ENCODE measurements around the gene BRI3. TPM values are rescaled to one million over a fixed set of nuclear protein-coding genes. Genes with fewer than 3 reads are reported as not detected.

BRI3 gene
- total RNA-seq, 6 experiments from 2014 or later: 34.7 to 160 (median 137) TPM

DNA sequence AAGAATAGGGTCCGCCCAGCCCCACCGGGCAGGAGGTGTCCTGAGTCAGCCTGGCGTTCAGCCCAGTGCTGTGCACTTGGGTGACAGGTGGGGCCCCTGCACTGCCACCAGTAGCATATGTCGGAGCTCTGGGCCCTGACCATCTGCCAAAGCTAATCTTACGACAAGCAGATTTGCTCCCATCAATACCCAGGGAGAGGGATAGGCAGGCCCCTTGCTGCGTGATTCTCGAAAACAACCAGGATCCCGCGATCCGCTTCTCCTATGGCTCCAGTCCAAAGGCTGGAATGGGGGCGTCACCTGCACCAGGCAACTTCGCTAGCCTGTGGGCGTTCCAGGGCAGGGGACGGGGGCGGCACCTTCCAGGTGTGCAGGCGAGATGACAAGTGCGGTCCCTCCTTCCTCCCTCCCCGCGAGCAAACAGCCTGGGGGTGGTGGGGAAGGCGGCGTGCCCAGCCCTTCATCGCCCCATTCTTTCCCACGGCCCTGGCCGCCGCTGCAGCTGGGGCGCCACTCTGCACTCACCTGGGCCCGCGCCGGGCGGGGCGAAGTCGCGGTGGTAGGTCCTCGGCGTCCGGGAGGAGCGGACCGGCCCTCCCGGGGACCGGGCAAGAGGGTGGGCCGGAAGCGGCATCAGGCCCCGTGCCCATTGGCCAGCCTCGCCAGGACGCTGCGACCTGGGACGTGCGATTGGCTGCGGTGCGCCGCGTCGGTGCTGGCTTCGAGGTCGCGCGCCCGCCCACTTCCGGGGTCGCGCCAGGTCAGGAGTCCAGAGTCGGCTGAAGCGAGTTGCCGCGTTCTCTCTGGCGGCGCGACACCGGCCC, 29.7 kb upstream of the BRI3 start, which contains the start of gene TECPR1:
Gene TECPR1, minus strand, starts transcription at position 632 of the 824 bp plus-strand sequence. CDS start 6,086 bp downstream, outside the sequence.
- 3% methylated on average over 4 of the region's 69 CpGs for WGBS (ENCODE audit: insufficient coverage, low coverage, low lambda C conversion rate, missing lambda C conversion rate)
- Histone ChIP-seq H3K27ac (peak within 1 kb of the TSS; percentile 53 to 74 (median 71)), H3K36me3 (peaks cover 0 to 3% (median 0%) of the 10 kb centered on the region in 4 donors), H3K4me3 (peak within 1 kb of the TSS; percentile 84 to 96 (median 88)), H3K4me1 (peaks cover 0 to 17% (median 4%) of the 10 kb centered on the region in 4 donors), H3K27me3 (no peaks in the 10 kb centered on the region), H3K9me3 (no peaks in the 10 kb centered on the region)
- TF ChIP-seq, protein P1, sequence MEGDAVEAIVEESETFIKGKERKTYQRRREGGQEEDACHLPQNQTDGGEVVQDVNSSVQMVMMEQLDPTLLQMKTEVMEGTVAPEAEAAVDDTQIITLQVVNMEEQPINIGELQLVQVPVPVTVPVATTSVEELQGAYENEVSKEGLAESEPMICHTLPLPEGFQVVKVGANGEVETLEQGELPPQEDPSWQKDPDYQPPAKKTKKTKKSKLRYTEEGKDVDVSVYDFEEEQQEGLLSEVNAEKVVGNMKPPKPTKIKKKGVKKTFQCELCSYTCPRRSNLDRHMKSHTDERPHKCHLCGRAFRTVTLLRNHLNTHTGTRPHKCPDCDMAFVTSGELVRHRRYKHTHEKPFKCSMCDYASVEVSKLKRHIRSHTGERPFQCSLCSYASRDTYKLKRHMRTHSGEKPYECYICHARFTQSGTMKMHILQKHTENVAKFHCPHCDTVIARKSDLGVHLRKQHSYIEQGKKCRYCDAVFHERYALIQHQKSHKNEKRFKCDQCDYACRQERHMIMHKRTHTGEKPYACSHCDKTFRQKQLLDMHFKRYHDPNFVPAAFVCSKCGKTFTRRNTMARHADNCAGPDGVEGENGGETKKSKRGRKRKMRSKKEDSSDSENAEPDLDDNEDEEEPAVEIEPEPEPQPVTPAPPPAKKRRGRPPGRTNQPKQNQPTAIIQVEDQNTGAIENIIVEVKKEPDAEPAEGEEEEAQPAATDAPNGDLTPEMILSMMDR (IDR thresholded peaks at IDR 0.05): no peak
- peak; percentile 69 for TF ChIP-seq POLR2A (IDR thresholded peaks at IDR 0.05)
- ATAC-seq (peak; percentile 98 to 99 (median 98)), DNase-seq (peak; percentile 97 to 98 (median 98))
- intact Hi-C loops (cut with DNase I): no loop called here

DNA sequence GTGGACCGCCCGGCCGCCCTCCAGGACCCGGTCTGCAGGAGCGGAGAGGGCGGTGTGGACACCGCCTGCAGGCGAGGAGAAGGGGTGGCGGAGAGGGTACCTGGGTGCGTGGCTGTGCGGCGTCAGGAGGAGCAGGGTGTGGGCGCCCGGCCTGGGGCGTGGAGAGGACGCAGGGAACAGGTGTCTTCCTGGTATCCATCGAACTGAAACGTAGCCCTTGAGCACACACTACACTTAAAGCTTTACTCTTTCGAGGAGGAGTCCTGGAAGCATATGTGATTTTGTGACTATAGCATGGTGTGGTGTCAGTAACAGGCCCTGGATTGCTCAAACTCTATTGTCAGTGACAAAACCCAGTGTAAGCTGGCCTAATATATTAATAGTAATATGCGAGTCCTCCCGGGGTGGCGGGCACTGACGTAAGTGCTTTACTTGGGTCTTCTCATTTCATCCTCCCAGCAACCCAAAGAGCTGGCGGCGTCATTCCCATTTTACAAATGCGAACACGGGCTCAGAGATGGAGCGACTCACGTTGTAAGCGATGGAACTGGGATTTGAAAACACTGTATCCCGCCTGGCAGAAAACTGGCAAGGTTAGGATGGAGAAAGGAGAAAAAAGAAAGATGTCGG, 28.9 kb upstream of the BRI3 start:
- Histone ChIP-seq H3K27me3 (no peaks in the 10 kb centered on the region), H3K4me1 (peaks cover 0 to 17% (median 4%) of the 10 kb centered on the region in 4 donors), H3K9me3 (no peaks in the 10 kb centered on the region), H3K27ac (peak overlapping the region in 2 of 3 donors; percentile 43 to 71), H3K4me3 (peak overlapping the region; percentile 84 to 96 (median 88)), H3K36me3 (peaks cover 0 to 10% (median 0%) of the 10 kb centered on the region in 4 donors)
- DNase-seq: no peak
- no peak for ATAC-seq
- intact Hi-C loops (cut with DNase I): no loop called here
- 31% methylated on average over 17 of the region's 32 CpGs for WGBS (ENCODE audit: insufficient coverage, low coverage, low lambda C conversion rate, missing lambda C conversion rate)
- TF ChIP-seq, protein P1 (IDR thresholded peaks at IDR 0.05): no peak
- TF ChIP-seq POLR2A (IDR thresholded peaks at IDR 0.05): no peak

DNA sequence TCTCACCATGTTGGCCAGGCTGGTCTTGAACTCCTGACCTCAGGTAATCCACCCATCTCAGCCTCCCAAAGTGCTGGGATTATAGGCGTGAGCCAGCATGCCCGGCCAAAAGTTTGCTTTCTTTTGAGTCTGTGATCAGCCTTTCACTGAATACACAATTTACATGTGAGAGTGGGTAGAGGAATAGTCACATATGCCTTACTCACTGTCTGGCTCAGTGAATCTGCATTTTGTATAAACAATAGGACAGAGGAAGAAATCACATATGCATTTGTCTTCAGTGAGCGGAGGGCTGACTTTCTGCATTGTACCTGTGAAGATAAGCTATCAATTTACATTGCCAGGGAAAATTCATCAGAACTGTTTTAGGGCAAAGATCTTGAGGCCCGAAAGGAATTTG, 27.0 kb upstream of the BRI3 start:
- no peaks in the 10 kb centered on the region for H3K9me3 ChIP-seq
- H3K4me3 ChIP-seq: no peak overlapping the region
- no peak for ATAC-seq
- H3K36me3 ChIP-seq: peaks cover 0 to 12% (median 0%) of the 10 kb centered on the region in 4 donors
- 100% methylated on average over 4 of the region's 4 CpGs for WGBS (ENCODE audit: insufficient coverage, low coverage, low lambda C conversion rate, missing lambda C conversion rate)
- no peak for TF ChIP-seq POLR2A (IDR thresholded peaks at IDR 0.05)
- H3K27ac ChIP-seq: no peak overlapping the region
- H3K27me3 ChIP-seq: no peaks in the 10 kb centered on the region
- no peak for DNase-seq
- H3K4me1 ChIP-seq: peaks cover 0 to 17% (median 4%) of the 10 kb centered on the region in 4 donors
- intact Hi-C loops (cut with DNase I): no loop called here

DNA sequence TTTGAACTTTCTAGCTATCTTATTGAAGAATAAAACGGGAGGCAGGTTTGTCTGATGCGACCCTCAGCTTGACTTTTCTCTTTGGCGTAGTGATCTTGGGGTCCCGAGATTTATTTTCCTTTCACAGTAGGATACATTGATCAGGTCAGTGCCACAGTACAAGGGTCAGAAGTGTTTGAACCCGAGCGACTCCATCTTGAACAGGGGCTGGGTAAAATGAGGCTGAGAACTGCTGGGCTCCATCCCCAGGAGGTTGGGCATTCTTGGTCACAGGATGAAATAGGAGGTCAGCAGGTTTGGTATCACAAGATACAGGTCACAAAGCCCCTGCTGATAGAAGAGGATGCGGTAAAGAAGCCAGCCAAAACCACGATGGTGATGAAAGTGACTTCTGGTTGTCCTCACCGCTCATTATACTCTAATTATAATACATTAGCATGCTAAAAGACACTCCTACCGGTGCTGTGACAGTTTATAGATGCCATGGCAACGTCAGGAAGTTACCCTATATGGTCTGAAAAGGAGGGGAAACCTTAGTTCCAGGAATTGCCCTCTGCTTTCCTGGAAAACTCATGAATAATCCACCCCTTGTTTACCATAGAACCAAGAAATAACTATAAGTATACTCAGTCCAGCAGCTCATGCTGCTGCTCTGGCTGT, 26.4 kb upstream of the BRI3 start:
- Histone ChIP-seq H3K4me1 (peaks cover 0 to 17% (median 4%) of the 10 kb centered on the region in 4 donors), H3K27ac (no peak overlapping the region), H3K4me3 (no peak overlapping the region), H3K9me3 (no peaks in the 10 kb centered on the region), H3K36me3 (peaks cover 0 to 12% (median 0%) of the 10 kb centered on the region in 4 donors), H3K27me3 (no peaks in the 10 kb centered on the region)
- ATAC-seq: no peak
- DNase-seq: no peak
- TF ChIP-seq, protein P1 (IDR thresholded peaks at IDR 0.05): no peak
- no peak for TF ChIP-seq POLR2A (IDR thresholded peaks at IDR 0.05)
- intact Hi-C loops (cut with DNase I): no loop called here
- WGBS (ENCODE audit: insufficient coverage, low coverage, low lambda C conversion rate, missing lambda C conversion rate): 78% methylated on average over 11 of the region's 11 CpGs
